GM21825 (cell line): ENCODE measurements around the gene RABGEF1.
"Not testable (repeated sequence)": the region's sequence is repeated elsewhere in the genome, so short reads cannot be mapped to it uniquely, and the experiment has no call there.

Experiments
- ATAC-seq: cut with Tn5 transposase; IDR thresholded peaks from one replicate; pipeline ENCODE4 v1.9.1; 2021; ENCODE audit warnings: mild to moderate bottlenecking, moderate library complexity; ENCODE audit not compliant: unreplicated experiment

RABGEF1 gene

GRCh38 chr7:66800591-66800990, 60.1 kb downstream of the RABGEF1 start:
- no peak for ATAC-seq

GRCh38 chr7:66804001-66804400, 63.5 kb downstream of the RABGEF1 start:
- no peak for ATAC-seq

- ATAC-seq: no peak
Observed at GRCh38 chr7:66807736-66808135, 67.2 kb downstream of the RABGEF1 start.

GRCh38 chr7:66810716-66811115, 70.2 kb downstream of the RABGEF1 start:
- ATAC-seq: no peak

- not testable (repeated sequence) for ATAC-seq
Observed at GRCh38 chr7:66815186-66815875, 74.8 kb downstream of the RABGEF1 start.

GRCh38 chr7:66815951-66816350, 75.4 kb downstream of the RABGEF1 start:
- no peak for ATAC-seq

GRCh38 chr7:66816658-66817057, 76.1 kb downstream of the RABGEF1 start:
- ATAC-seq: not testable (repeated sequence)

- peak; percentile 62 for ATAC-seq
Observed at GRCh38 chr7:66817208-66817795, 76.8 kb downstream of the RABGEF1 start.

GRCh38 chr7:66817956-66818355, 77.4 kb downstream of the RABGEF1 start:
- ATAC-seq: not testable (repeated sequence)

GRCh38 chr7:66824041-66824440, 83.5 kb downstream of the RABGEF1 start:
- no peak for ATAC-seq

GRCh38 chr7:66825538-66825937, 85.0 kb downstream of the RABGEF1 start:
- not testable (repeated sequence) for ATAC-seq

- ATAC-seq: no peak
Observed at GRCh38 chr7:66826649-66827048, 86.1 kb downstream of the RABGEF1 start.

GRCh38 chr7:66830976-66831375, 90.4 kb downstream of the RABGEF1 start:
- not testable (repeated sequence) for ATAC-seq

GRCh38 chr7:66832531-66833351, 92.2 kb downstream of the RABGEF1 start:
- no peak for ATAC-seq

- ATAC-seq: no peak
Observed at GRCh38 chr7:66837007-66837406, 96.5 kb downstream of the RABGEF1 start.

- ATAC-seq: no peak
Observed at GRCh38 chr7:66837661-66838060, 97.1 kb downstream of the RABGEF1 start.

GRCh38 chr7:66839814-66840213, 99.3 kb downstream of the RABGEF1 start:
- no peak for ATAC-seq

GRCh38 chr7:66840316-66840715, 99.8 kb downstream of the RABGEF1 start:
- ATAC-seq: no peak

- ATAC-seq: no peak
Observed at GRCh38 chr7:66841898-66842297, 101.4 kb downstream of the RABGEF1 start.

- not testable (repeated sequence) for ATAC-seq
Observed at GRCh38 chr7:66843492-66843891, 103.0 kb downstream of the RABGEF1 start.

GRCh38 chr7:66844552-66845378, 104.2 kb downstream of the RABGEF1 start:
- ATAC-seq: peak; percentile 87
